GM18519 (cell line): ENCODE measurements around the gene PARD3.

Source experiments
- ATAC-seq: cut with Tn5 transposase; IDR thresholded peaks from one replicate; pipeline ENCODE4 v1.9.1; 2021; ENCODE audit warnings: mild to moderate bottlenecking, moderate library complexity; ENCODE audit not compliant: unreplicated experiment, low FRiP score

PARD3 gene

DNA sequence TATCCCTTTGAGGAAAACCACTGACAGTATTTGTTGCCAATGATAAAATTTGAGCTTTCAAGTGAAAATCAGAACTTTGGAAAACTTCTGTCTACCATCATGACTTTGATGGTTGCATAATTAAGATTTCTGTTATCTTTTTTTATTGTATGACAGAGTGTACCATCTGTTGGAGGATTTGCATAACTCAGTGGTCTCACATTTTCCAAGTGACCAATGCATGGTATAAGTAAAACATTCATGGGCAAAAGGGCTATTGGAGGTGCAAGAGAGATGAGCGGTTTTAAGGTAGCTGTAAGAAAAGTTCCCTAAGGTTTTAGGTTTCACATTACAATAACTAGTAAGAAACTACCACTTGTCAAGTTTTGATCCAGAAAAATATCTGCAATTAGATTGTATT is 625.3 kb downstream of the PARD3 start:
- ATAC-seq = no peak

- no peak for ATAC-seq
Measured at GRCh38 chr10:34188221-34188620, 626.9 kb downstream of the PARD3 start.

DNA sequence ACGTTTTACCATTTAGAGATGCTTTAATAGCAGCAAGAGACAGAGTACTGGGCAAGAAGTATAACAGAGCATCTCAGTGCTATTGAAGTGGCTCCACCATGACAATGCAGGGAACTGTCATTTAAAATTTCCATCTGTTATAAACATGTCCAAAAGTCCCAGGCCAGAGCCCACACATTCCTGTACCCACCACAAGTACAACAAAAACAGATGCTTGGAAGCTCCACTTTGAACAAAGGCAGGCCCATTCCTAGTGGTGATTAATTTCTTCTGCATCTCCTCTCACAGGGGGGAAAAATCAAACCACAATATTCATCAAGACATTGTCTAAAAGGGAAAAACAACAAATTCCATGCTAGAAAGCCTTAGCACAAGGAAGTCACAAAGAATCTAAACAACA is 627.9 kb downstream of the PARD3 start:
- no peak for ATAC-seq

GRCh38 chr10:34186745-34187144 is 628.4 kb downstream of the PARD3 start:
- ATAC-seq = no peak

DNA sequence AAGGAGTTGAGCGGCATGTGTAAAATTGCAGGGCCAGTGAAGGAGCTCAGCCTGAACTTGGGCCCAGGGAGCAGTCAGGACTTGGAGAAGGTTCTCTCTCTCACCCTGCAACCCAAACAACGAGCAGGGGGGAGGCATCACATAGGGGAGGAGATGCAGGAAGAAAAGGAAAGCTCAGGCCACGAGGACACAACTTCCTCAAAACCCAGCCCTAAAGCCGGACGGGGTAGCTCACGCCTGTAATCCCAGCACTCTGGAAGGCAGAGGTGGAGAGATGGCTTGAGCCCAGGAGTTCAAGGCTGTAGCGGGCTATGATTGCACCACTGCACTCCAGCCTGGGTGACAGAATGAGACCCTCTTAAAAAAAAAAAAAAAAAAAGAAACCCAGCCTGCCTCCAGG is 629.1 kb downstream of the PARD3 start:
- no peak for ATAC-seq

- no peak for ATAC-seq
Measured at GRCh38 chr10:34184939-34185386, 630.1 kb downstream of the PARD3 start.

- no peak for ATAC-seq
Measured at GRCh38 chr10:34184397-34184796, 630.7 kb downstream of the PARD3 start.

DNA sequence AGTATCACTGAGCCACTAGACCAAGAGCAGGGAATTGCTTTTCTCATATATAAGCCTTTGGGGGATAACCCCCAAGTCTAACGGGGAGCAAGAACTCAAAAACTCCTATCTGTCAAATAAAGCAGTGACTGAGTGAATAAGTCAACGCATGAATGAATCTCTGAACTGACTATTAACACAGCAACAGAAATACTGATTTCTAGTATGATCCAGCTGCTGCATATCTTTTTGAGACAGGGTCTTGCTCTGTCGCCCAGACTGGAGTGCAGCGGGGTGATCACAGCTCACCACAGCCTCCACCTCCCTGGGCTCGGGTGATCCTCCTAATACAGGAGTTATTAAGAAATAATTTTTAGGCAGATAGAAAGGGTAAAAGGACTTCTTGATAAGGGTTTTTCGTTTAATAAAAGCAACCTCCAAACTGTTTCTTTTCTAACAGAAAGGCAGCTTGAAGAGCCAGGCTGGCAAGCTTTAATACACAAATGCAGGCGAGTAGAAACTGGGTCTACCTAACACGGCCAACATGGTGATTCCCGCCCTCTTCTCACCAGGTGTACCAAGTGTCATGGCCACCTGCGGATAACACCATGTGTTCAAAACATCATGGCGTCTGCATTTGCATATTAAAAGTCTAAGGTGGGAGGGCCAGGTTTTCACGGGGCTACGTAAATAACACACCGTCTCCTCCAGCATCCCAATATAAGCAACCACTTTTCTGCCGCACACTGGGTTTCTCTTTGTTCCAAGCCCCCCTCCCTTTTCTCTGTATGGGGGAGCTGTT is 631.9 kb downstream of the PARD3 start:
- ATAC-seq = no peak

GRCh38 chr10:34181553-34182300 is 633.4 kb downstream of the PARD3 start:
- no peak for ATAC-seq

GRCh38 chr10:34180749-34181148 is 634.3 kb downstream of the PARD3 start:
- no peak for ATAC-seq

DNA sequence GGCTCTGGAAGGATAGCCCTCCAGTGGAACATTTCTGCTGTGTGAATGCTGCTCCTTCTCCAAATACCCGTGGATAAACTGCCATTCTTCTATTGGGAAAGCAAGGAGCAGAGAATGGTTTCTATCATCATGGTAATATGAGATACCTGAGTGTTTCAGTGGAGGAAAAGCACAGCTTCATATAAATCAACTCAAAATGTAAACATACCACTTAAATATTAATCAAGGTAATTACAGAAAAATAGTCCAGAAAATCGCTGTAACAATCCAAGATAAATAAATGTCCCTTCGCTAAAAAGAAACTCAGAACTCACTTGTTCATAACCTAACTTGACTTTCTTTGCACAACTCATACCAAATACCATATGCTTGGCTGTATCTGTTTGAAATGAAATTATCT is 635.8 kb downstream of the PARD3 start:
- ATAC-seq = no peak

DNA sequence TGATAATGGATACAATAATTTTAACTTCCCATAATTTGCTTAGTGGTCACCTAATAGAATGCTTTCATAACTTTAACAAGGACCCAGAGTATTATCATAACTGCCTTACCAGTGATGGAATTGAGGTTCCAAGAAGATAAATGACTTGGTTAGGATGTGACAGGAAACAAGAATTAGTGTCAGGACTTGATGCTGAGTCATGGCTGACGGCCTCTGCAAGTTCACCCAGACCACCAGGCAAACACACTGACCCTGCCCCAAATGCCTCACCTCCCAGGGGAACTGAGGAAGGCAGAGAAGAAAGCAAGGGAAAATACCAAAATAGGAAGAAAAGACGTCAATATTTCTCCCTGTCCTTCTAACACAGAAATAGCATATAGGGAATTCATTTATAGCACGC is 636.3 kb downstream of the PARD3 start:
- no peak for ATAC-seq

GRCh38 chr10:34178196-34178595 is 636.9 kb downstream of the PARD3 start:
- ATAC-seq = no peak

DNA sequence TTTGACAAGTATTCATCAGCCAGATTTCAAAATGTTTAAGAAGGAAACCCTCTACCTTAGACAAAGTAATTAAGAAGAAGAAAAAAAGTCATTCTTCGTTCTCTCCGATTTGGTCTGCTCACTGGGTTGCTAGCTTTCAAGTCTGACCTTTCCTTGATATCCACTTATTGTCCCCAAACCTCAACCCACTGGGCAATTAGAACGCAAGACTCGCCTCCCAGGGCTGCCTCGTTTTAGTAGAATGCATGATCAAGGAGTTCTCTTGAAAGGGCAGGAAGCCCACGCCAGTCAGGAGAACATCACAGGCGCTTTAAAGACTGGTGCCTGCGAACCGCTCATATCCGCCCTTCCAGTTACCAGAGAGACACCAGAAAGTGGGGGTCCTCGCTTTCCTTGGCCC is 637.7 kb downstream of the PARD3 start:
- no peak for ATAC-seq

DNA sequence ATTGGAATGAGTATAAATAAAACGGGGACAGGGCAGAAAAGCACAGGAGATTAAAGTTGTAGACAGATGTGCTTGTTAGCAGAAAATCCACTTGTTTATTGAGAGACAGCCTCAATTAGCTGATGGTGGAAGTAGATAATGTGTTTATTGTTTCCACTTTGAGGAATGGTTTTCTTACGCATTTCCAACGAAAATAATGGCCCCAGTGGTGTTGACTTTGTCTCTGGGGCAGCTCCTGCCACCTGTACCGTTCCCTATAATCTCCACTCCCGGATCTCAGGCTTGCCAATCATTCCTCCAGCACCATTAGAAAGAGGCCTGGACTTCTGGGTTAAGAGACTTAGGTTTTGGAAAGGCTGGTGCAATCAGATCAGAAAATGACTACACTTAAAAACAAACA is 638.7 kb downstream of the PARD3 start:
- ATAC-seq = no peak

GRCh38 chr10:34175121-34175520 is 640.0 kb downstream of the PARD3 start:
- no peak for ATAC-seq

- no peak for ATAC-seq
Measured at GRCh38 chr10:34172936-34173533, 642.1 kb downstream of the PARD3 start.

DNA sequence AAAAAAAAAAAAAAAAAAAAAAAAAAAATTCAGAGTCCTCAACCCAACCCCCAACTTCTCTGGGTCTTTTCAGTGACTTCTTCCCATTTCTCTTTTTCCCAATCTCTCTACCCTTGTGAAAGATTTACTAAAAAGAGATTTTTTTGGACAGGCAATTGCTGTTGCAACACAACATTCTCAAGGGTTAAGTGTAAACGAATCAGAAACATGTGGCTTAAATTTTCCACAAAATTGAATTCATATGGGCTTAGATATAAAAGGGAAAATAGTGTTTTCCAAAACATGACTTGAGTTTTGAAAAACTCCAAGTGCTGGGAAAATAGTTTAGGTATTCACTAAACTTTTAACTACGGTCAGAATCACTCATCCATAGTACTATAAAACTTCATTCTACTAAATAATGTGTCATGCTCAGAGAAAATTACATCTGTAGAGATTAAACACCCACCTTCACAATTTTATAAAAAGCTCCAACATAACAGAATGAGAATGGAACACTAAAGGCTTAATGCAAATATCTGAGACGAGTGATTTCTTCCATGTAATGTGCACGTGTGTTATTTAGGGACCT is 643.1 kb downstream of the PARD3 start:
- no peak for ATAC-seq

DNA sequence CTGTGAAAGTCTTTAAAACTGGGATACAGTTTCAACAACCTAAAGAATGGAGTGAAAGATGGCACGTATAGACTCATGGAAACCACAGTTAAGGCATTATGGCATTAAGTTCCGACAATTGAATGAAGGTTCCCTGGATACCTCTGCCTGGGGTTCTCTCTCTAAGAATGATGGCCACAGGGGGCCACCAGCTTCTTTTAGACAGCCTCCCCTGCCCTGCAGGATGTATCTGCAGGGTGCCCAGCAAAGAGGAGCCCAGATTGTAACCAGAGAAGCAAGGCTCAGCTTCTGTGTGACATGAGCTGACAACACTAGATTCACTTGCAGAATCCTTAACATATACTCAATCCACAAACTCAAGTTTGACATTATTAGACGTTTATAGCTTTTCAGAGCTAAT is 645.4 kb downstream of the PARD3 start:
- ATAC-seq = no peak

DNA sequence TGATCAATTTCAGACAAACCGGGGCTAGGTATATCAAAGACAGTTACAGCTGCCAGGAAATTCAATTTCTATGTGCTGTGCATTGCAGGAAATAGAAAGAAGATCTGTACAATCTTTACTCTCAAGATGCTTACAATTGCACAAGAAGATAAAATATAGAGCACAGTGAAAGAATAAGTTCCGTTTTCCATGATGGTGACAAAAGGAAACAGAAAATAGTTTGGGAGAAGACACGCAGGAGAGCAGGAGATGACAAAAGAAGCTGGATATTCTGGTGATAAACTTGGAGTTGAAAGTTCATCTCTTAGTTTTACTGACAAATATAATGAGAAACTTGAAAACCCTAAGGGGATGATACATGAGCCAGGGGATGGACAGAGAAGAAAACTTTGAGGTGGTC is 646.0 kb downstream of the PARD3 start:
- no peak for ATAC-seq

GRCh38 chr10:34168439-34168838 is 646.7 kb downstream of the PARD3 start:
- no peak for ATAC-seq
